Measurements from ENCODE around the gene PRSS1.
A peak's percentile ranks its signal among the peaks of the same experiment; 100 is the strongest.
"Not testable (repeated sequence)": the region's sequence is repeated elsewhere in the genome, so short reads cannot be mapped to it uniquely, and the experiment has no call there.

Gene PRSS1

GRCh38 chr7:142774826-142775225 is 25.6 kb downstream of the PRSS1 start:
- DNase-seq: no peak

GRCh38 chr7:142775351-142776115 is 26.3 kb downstream of the PRSS1 start:
- DNase-seq: not testable (repeated sequence)

GRCh38 chr7:142776206-142776844 is 27.1 kb downstream of the PRSS1 start:
- DNase-seq: no peak

- not testable (repeated sequence) for DNase-seq
Measured at GRCh38 chr7:142776845-142777225, 27.6 kb downstream of the PRSS1 start.

- no peak for DNase-seq
Measured at GRCh38 chr7:142777318-142777717, 28.0 kb downstream of the PRSS1 start.

GRCh38 chr7:142782922-142783900 is 33.9 kb downstream of the PRSS1 start:
- DNase-seq: peak; percentile 97

- DNase-seq: no peak
Measured at GRCh38 chr7:142784096-142784495, 34.8 kb downstream of the PRSS1 start.

- no peak for DNase-seq
Measured at GRCh38 chr7:142784716-142785115, 35.4 kb downstream of the PRSS1 start.

- DNase-seq: no peak
Measured at GRCh38 chr7:142785841-142786250, 36.6 kb downstream of the PRSS1 start.

- DNase-seq: no peak
Measured at GRCh38 chr7:142787034-142787768, 37.9 kb downstream of the PRSS1 start.

- no peak for DNase-seq
Measured at GRCh38 chr7:142787783-142788182, 38.5 kb downstream of the PRSS1 start.

GRCh38 chr7:142788303-142789289 is 39.3 kb downstream of the PRSS1 start:
- no peak for DNase-seq

GRCh38 chr7:142789441-142789840 is 40.2 kb downstream of the PRSS1 start:
- DNase-seq: no peak

GRCh38 chr7:142790056-142790455 is 40.8 kb downstream of the PRSS1 start:
- no peak for DNase-seq

GRCh38 chr7:142790555-142790954 is 41.3 kb downstream of the PRSS1 start:
- DNase-seq: no peak

- no peak for DNase-seq
Measured at GRCh38 chr7:142791502-142791901, 42.2 kb downstream of the PRSS1 start.

GRCh38 chr7:142792129-142792528 is 42.9 kb downstream of the PRSS1 start:
- no peak for DNase-seq

- no peak for DNase-seq
Measured at GRCh38 chr7:142792593-142792992, 43.3 kb downstream of the PRSS1 start.

GRCh38 chr7:142793156-142793555 is 43.9 kb downstream of the PRSS1 start:
- no peak for DNase-seq

GRCh38 chr7:142795339-142795863 is 46.1 kb downstream of the PRSS1 start:
- no peak for DNase-seq

- DNase-seq: no peak
Measured at GRCh38 chr7:142796001-142796500, 46.8 kb downstream of the PRSS1 start.

All from eye (tissue), 1 donor.